Omental fat pad (tissue), 4 donors: Measurements from ENCODE around the gene SLC6A20. TPM values are rescaled to one million over a fixed set of nuclear protein-coding genes. Genes with fewer than 3 reads are reported as not detected.

Experiments
- ATAC-seq: fragments of 150-250 bp; one replicate; pipeline ENCODE4 v1.9.1; 2016; ENCODE audit warnings: mild to moderate bottlenecking, moderate library complexity; ENCODE audit not compliant: low FRiP score
- DNase-seq: peaks from one replicate; pipeline ENCODE4 v3.0.0-alpha.2; 2019; ENCODE audit warnings: low spot score
- CTCF ChIP-seq, 3 donors: fragments of 450-650 bp; IDR thresholded peaks; one replicate each; pipeline ENCODE4 v1.5.1; 2016 to 2017; ENCODE audit warnings: antibody characterized with exemption in 3 of 3, mild to moderate bottlenecking in 3 of 3, moderate library complexity in 2 of 3
- total RNA-seq, 4 donors: library from RNA; depleted of rRNA; stranded (reverse); fragments of >200 nt; gene quantifications; one replicate each; pipeline ENCODE4 v1.1.0, GENCODE V29; 2016

SLC6A20 gene
- total RNA-seq, 4 donors from 2014 or later: 0.09 to 0.72 (median 0.38) TPM; not detected in 1

GRCh38 chr3:45775571-45776300 is 20.6 kb downstream of the SLC6A20 start:
- DNase-seq: no peak
- no peak for TF ChIP-seq CTCF (IDR thresholded peaks at IDR 0.05)
- no peak for ATAC-seq

GRCh38 chr3:45774581-45775521 is 21.5 kb downstream of the SLC6A20 start:
- TF ChIP-seq CTCF (IDR thresholded peaks at IDR 0.05): no peak
- DNase-seq: no peak
- no peak for ATAC-seq

- DNase-seq (no peak), ATAC-seq (no peak)
- no peak for TF ChIP-seq CTCF (IDR thresholded peaks at IDR 0.05)
These were observed 22.5 kb downstream of the SLC6A20 start for GRCh38 chr3:45773714-45774449.

- no peak for DNase-seq
- ATAC-seq: no peak
- TF ChIP-seq CTCF (IDR thresholded peaks at IDR 0.05): no peak
These were observed 23.3 kb downstream of the SLC6A20 start for GRCh38 chr3:45773072-45773471.

GRCh38 chr3:45772341-45773035 is 23.8 kb downstream of the SLC6A20 start:
- DNase-seq: no peak
- ATAC-seq: no peak
- no peak for TF ChIP-seq CTCF (IDR thresholded peaks at IDR 0.05)

- TF ChIP-seq CTCF (IDR thresholded peaks at IDR 0.05): no peak
- no peak for ATAC-seq
- DNase-seq: no peak
These were observed 24.5 kb downstream of the SLC6A20 start for GRCh38 chr3:45771831-45772230.
